ENCODE measurements around the gene FBXL3.

DNA sequence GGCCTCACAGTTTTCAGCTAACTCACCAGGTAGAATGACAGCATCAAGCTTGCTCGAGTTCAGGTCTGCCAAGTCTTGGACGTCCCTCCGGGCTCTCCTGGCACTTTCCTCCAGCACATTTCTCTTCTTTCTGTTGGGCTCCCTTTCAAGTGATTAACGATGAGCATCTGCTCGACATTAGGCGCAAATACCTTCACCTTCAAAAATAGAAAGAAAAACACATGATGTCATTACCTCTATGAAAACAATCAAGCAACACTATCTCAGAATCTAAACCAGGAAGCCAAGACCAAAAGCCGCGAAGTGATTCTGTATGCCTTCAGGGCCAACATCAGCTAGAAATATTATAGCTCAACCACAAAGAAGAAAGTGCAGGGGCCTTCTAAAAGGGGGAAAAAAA, 50.5 kb downstream of the FBXL3 start:
- TF ChIP-seq, protein P1, sequence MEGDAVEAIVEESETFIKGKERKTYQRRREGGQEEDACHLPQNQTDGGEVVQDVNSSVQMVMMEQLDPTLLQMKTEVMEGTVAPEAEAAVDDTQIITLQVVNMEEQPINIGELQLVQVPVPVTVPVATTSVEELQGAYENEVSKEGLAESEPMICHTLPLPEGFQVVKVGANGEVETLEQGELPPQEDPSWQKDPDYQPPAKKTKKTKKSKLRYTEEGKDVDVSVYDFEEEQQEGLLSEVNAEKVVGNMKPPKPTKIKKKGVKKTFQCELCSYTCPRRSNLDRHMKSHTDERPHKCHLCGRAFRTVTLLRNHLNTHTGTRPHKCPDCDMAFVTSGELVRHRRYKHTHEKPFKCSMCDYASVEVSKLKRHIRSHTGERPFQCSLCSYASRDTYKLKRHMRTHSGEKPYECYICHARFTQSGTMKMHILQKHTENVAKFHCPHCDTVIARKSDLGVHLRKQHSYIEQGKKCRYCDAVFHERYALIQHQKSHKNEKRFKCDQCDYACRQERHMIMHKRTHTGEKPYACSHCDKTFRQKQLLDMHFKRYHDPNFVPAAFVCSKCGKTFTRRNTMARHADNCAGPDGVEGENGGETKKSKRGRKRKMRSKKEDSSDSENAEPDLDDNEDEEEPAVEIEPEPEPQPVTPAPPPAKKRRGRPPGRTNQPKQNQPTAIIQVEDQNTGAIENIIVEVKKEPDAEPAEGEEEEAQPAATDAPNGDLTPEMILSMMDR (IDR thresholded peaks at IDR 0.05): no peak
- TF ChIP-seq, protein P2, sequence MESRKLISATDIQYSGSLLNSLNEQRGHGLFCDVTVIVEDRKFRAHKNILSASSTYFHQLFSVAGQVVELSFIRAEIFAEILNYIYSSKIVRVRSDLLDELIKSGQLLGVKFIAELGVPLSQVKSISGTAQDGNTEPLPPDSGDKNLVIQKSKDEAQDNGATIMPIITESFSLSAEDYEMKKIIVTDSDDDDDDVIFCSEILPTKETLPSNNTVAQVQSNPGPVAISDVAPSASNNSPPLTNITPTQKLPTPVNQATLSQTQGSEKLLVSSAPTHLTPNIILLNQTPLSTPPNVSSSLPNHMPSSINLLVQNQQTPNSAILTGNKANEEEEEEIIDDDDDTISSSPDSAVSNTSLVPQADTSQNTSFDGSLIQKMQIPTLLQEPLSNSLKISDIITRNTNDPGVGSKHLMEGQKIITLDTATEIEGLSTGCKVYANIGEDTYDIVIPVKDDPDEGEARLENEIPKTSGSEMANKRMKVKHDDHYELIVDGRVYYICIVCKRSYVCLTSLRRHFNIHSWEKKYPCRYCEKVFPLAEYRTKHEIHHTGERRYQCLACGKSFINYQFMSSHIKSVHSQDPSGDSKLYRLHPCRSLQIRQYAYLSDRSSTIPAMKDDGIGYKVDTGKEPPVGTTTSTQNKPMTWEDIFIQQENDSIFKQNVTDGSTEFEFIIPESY (IDR thresholded peaks at IDR 0.05; ENCODE audit: borderline replicate concordance, low read depth): no peak
- TF ChIP-seq YY1 (IDR thresholded peaks at IDR 0.05; ENCODE audit: low read depth): no peak
- TF ChIP-seq POLR2AphosphoS5 (IDR thresholded peaks at IDR 0.05; ENCODE audit: low read depth, low read length): no peak
- TF ChIP-seq RCOR1 (IDR thresholded peaks at IDR 0.05; ENCODE audit: low read length): no peak
- TF ChIP-seq REST (IDR thresholded peaks at IDR 0.05; ENCODE audit: low read depth, low read length): no peak
- no peak for TF ChIP-seq EP300 (IDR thresholded peaks at IDR 0.05; ENCODE audit: borderline replicate concordance in 1 of 2, low read depth in 1 of 2, low read length in 1 of 2)
- TF ChIP-seq ELF1 (IDR thresholded peaks at IDR 0.05): no peak
- no peak for TF ChIP-seq CHD2 (IDR thresholded peaks at IDR 0.05; ENCODE audit: low read length, partially characterized antibody)
